GM23338 (cell line): ENCODE data around the gene MYT1. TPM values are rescaled to one million over a fixed set of nuclear protein-coding genes. Genes with fewer than 3 reads are reported as not detected.
A peak's percentile ranks its signal among the peaks of the same experiment; 100 is the strongest.

ENCODE experiments used
- ATAC-seq: fragments of 200-7000 bp; cut with Tn5 transposase; 3 replicates; pipeline ENCODE4 v1.9.1; 2020
- DNase-seq: peaks from one replicate; pipeline ENCODE4 v3.0.0-alpha.2; 2015; ENCODE audit warnings: low spot score
- H2AFZ ChIP-seq: fragments of 200-600 bp; sonication (generic); 2 replicates; pipeline ENCODE4 v1.8.0; 2016; ENCODE audit warnings: antibody characterized with exemption, mild to moderate bottlenecking, moderate library complexity
- H3F3A ChIP-seq: fragments of 200-600 bp; sonication (generic); replicated peaks from 2 replicates; pipeline ENCODE4 v1.8.0; 2017; ENCODE audit warnings: antibody characterized with exemption, mixed run types, low read depth
- H3K27ac ChIP-seq: fragments of 200-600 bp; sonication (generic); 2 replicates; pipeline ENCODE4 v1.6.1; 2016; ENCODE audit warnings: low read depth
- H3K27me3 ChIP-seq: fragments of 200-600 bp; sonication (generic); 2 replicates; pipeline ENCODE4 v1.8.0; 2016; ENCODE audit warnings: mild to moderate bottlenecking, mixed run types, moderate library complexity; ENCODE audit not compliant: insufficient read depth
- H3K36me3 ChIP-seq: fragments of 200-600 bp; sonication (generic); 2 replicates; pipeline ENCODE4 v1.8.0; 2016; ENCODE audit warnings: mild to moderate bottlenecking; ENCODE audit not compliant: insufficient read depth
- H3K4me1 ChIP-seq: fragments of 200-600 bp; sonication (generic); 2 replicates; pipeline ENCODE4 v1.8.0; 2016; ENCODE audit warnings: mild to moderate bottlenecking, moderate library complexity; ENCODE audit not compliant: insufficient read depth
- H3K4me2 ChIP-seq: fragments of 200-600 bp; sonication (generic); 2 replicates; pipeline ENCODE4 v1.7.1; 2017; ENCODE audit warnings: mixed run types
- H3K4me3 ChIP-seq: fragments of 200-600 bp; sonication (generic); 2 replicates; pipeline ENCODE4 v1.6.1; 2016; ENCODE audit warnings: mixed run types
- H3K79me2 ChIP-seq: fragments of 200-600 bp; sonication (generic); replicated peaks from 2 replicates; pipeline ENCODE4 v1.8.0; 2017; ENCODE audit warnings: mild to moderate bottlenecking; ENCODE audit not compliant: insufficient read depth
- H3K9me2 ChIP-seq: fragments of 200-600 bp; sonication (generic); 2 replicates; pipeline ENCODE4 v1.8.0; 2017; ENCODE audit not compliant: insufficient read depth
- H4K20me1 ChIP-seq: fragments of 200-600 bp; sonication (generic); replicated peaks from 2 replicates; pipeline ENCODE4 v1.8.0; 2017; ENCODE audit warnings: mild to moderate bottlenecking; ENCODE audit not compliant: insufficient read depth
- H3K27ac Mint-ChIP-seq: 2 replicates; pipeline ENCODE4 v1.8.0; 2020; ENCODE audit warnings: inconsistent platforms, mild to moderate bottlenecking, moderate library complexity, mixed read lengths
- H3K27me3 Mint-ChIP-seq: 3 replicates; pipeline ENCODE4 v1.8.0; 2022; ENCODE audit warnings: low read depth, mild to moderate bottlenecking, moderate library complexity, mixed read lengths, inconsistent platforms; ENCODE audit not compliant: insufficient read depth, poor library complexity
- H3K36me3 Mint-ChIP-seq: 3 replicates; pipeline ENCODE4 v1.8.0; 2021; ENCODE audit warnings: low read depth, mild to moderate bottlenecking, inconsistent platforms, moderate library complexity, mixed read lengths
- H3K4me1 Mint-ChIP-seq: 3 replicates; pipeline ENCODE4 v1.8.0; 2020; ENCODE audit warnings: mild to moderate bottlenecking, inconsistent platforms, mixed read lengths
- H3K4me3 Mint-ChIP-seq: 3 replicates; pipeline ENCODE4 v1.8.0; 2021; ENCODE audit warnings: moderate library complexity, mild to moderate bottlenecking, inconsistent platforms, mixed read lengths
- H3K9me3 Mint-ChIP-seq: 3 replicates; pipeline ENCODE4 v1.8.0; 2020; ENCODE audit warnings: moderate library complexity, mild to moderate bottlenecking, inconsistent platforms, mixed read lengths
- CREB1 ChIP-seq: fragments of 250-450 bp; sonication (Bioruptor Pico); IDR thresholded peaks from 2 replicates; pipeline ENCODE4 v1.5.0; 2020; ENCODE audit warnings: low read depth, mild to moderate bottlenecking, moderate library complexity
- CTCF ChIP-seq, 2 experiments: fragments of 200-600 bp in 1 of 2; sonication (generic) in 1 of 2; conservative IDR thresholded peaks; 2 replicates each; pipeline versions ENCODE4 v1.5.1 to v1.6.1; 2016 to 2017; ENCODE audit warnings: antibody characterized with exemption in 2 of 2, low read depth in 2 of 2, mild to moderate bottlenecking in 2 of 2, moderate library complexity in 1 of 2
- NANOG ChIP-seq: IDR thresholded peaks from 2 replicates; pipeline ENCODE4 v1.6.1; 2016; ENCODE audit warnings: antibody characterized with exemption, borderline replicate concordance
- POLR2AphosphoS5 ChIP-seq: IDR thresholded peaks from 2 replicates; pipeline ENCODE4 v1.6.1; 2016; ENCODE audit warnings: antibody characterized with exemption, low read depth
- STAT1 ChIP-seq: IDR thresholded peaks from one replicate; pipeline ENCODE4 v1.6.1; 2016; ENCODE audit warnings: antibody characterized with exemption; ENCODE audit not compliant: unreplicated experiment
- ZNF114 ChIP-seq: fragments of 250-450 bp; sonication (Bioruptor Pico); IDR thresholded peaks from 2 replicates; pipeline ENCODE4 v1.5.0; 2020; ENCODE audit warnings: mild to moderate bottlenecking, moderate library complexity
- polyA plus RNA-seq: library from polyadenylated mRNA; unstranded; fragments of >200 nt; fragmentation: Nextera tagmentation; extraction: Ambion mirVana; gene quantifications from 2 replicates; pipeline ENCODE4 v1.2.1, GENCODE V29; 2016
- total RNA-seq: library from RNA; depleted of rRNA; stranded (reverse); fragments of >200 nt; shearing (Covaris generic); gene quantifications from 2 replicates; pipeline ENCODE4 v1.2.3, GENCODE V29; 2014
- TF ChIP-seq, protein P1 (sequence below): IDR thresholded peaks from 2 replicates; pipeline ENCODE4 v1.6.1; 2016; ENCODE audit warnings: antibody characterized with exemption
- TF ChIP-seq, protein P2 (sequence below): IDR thresholded peaks from one replicate; pipeline ENCODE4 v1.6.1; 2018; ENCODE audit warnings: antibody characterized with exemption; ENCODE audit not compliant: unreplicated experiment
- TF ChIP-seq, protein P3 (sequence below): fragments of 250-450 bp; sonication (Bioruptor Pico); IDR thresholded peaks from 2 replicates; pipeline ENCODE4 v1.5.0; 2020; ENCODE audit warnings: mild to moderate bottlenecking, moderate library complexity

The MYT1 gene
- total and polyA plus RNA-seq, 2 experiments from 2014 or later = 0.83 to 1.6 TPM

GRCh38 chr20:64173116-64173515, 8.9 kb downstream of the MYT1 start (continued):
- TF ChIP-seq, protein P1, sequence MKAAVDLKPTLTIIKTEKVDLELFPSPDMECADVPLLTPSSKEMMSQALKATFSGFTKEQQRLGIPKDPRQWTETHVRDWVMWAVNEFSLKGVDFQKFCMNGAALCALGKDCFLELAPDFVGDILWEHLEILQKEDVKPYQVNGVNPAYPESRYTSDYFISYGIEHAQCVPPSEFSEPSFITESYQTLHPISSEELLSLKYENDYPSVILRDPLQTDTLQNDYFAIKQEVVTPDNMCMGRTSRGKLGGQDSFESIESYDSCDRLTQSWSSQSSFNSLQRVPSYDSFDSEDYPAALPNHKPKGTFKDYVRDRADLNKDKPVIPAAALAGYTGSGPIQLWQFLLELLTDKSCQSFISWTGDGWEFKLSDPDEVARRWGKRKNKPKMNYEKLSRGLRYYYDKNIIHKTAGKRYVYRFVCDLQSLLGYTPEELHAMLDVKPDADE = no peak

- Histone ChIP-seq H3K4me1 (peaks cover 15% of the 10 kb centered on the region; the same call in 1 of the 2 replicates), H3K27ac (peak overlapping the region; percentile 34; the same call in 1 of the 2 replicates), H3K4me2 (peak overlapping the region; percentile 58), H3K4me3 (peak overlapping the region; percentile 7), H3K79me2 (no peaks in the 10 kb centered on the region), H2AFZ (no peak overlapping the region), H3F3A (no peaks in the 10 kb centered on the region), H4K20me1 (no peaks in the 10 kb centered on the region), H3K9me2 (no peaks in the 10 kb centered on the region), H3K36me3 (no peaks in the 10 kb centered on the region), H3K27me3 (0 out of 2 replicates have a peak, but pooled peaks cover 7% of the 10 kb centered on the region)
- H3K36me3 Mint-ChIP-seq = peaks cover 13% of the 10 kb centered on the region
- peaks cover 9% of the 10 kb centered on the region; the same call in 2 of the 3 replicates for H3K9me3 Mint-ChIP-seq
- TF ChIP-seq, protein P1 = no peak
- TF ChIP-seq, protein P2, sequence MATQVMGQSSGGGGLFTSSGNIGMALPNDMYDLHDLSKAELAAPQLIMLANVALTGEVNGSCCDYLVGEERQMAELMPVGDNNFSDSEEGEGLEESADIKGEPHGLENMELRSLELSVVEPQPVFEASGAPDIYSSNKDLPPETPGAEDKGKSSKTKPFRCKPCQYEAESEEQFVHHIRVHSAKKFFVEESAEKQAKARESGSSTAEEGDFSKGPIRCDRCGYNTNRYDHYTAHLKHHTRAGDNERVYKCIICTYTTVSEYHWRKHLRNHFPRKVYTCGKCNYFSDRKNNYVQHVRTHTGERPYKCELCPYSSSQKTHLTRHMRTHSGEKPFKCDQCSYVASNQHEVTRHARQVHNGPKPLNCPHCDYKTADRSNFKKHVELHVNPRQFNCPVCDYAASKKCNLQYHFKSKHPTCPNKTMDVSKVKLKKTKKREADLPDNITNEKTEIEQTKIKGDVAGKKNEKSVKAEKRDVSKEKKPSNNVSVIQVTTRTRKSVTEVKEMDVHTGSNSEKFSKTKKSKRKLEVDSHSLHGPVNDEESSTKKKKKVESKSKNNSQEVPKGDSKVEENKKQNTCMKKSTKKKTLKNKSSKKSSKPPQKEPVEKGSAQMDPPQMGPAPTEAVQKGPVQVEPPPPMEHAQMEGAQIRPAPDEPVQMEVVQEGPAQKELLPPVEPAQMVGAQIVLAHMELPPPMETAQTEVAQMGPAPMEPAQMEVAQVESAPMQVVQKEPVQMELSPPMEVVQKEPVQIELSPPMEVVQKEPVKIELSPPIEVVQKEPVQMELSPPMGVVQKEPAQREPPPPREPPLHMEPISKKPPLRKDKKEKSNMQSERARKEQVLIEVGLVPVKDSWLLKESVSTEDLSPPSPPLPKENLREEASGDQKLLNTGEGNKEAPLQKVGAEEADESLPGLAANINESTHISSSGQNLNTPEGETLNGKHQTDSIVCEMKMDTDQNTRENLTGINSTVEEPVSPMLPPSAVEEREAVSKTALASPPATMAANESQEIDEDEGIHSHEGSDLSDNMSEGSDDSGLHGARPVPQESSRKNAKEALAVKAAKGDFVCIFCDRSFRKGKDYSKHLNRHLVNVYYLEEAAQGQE = no peak
- TF ChIP-seq, protein P3, sequence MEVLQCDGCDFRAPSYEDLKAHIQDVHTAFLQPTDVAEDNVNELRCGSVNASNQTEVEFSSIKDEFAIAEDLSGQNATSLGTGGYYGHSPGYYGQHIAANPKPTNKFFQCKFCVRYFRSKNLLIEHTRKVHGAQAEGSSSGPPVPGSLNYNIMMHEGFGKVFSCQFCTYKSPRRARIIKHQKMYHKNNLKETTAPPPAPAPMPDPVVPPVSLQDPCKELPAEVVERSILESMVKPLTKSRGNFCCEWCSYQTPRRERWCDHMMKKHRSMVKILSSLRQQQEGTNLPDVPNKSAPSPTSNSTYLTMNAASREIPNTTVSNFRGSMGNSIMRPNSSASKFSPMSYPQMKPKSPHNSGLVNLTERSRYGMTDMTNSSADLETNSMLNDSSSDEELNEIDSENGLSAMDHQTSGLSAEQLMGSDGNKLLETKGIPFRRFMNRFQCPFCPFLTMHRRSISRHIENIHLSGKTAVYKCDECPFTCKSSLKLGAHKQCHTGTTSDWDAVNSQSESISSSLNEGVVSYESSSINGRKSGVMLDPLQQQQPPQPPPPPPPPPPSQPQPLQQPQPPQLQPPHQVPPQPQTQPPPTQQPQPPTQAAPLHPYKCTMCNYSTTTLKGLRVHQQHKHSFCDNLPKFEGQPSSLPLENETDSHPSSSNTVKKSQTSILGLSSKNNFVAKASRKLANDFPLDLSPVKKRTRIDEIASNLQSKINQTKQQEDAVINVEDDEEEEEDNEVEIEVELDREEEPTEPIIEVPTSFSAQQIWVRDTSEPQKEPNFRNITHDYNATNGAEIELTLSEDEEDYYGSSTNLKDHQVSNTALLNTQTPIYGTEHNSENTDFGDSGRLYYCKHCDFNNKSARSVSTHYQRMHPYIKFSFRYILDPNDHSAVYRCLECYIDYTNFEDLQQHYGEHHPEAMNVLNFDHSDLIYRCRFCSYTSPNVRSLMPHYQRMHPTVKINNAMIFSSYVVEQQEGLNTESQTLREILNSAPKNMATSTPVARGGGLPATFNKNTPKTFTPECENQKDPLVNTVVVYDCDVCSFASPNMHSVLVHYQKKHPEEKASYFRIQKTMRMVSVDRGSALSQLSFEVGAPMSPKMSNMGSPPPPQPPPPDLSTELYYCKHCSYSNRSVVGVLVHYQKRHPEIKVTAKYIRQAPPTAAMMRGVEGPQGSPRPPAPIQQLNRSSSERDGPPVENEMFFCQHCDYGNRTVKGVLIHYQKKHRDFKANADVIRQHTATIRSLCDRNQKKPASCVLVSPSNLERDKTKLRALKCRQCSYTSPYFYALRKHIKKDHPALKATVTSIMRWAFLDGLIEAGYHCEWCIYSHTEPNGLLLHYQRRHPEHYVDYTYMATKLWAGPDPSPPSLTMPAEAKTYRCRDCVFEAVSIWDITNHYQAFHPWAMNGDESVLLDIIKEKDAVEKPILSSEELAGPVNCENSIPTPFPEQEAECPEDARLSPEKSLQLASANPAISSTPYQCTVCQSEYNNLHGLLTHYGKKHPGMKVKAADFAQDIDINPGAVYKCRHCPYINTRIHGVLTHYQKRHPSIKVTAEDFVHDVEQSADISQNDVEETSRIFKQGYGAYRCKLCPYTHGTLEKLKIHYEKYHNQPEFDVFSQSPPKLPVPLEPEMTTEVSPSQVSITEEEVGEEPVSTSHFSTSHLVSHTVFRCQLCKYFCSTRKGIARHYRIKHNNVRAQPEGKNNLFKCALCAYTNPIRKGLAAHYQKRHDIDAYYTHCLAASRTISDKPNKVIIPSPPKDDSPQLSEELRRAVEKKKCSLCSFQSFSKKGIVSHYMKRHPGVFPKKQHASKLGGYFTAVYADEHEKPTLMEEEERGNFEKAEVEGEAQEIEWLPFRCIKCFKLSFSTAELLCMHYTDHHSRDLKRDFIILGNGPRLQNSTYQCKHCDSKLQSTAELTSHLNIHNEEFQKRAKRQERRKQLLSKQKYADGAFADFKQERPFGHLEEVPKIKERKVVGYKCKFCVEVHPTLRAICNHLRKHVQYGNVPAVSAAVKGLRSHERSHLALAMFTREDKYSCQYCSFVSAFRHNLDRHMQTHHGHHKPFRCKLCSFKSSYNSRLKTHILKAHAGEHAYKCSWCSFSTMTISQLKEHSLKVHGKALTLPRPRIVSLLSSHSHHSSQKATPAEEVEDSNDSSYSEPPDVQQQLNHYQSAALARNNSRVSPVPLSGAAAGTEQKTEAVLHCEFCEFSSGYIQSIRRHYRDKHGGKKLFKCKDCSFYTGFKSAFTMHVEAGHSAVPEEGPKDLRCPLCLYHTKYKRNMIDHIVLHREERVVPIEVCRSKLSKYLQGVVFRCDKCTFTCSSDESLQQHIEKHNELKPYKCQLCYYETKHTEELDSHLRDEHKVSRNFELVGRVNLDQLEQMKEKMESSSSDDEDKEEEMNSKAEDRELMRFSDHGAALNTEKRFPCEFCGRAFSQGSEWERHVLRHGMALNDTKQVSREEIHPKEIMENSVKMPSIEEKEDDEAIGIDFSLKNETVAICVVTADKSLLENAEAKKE = no peak
- TF ChIP-seq POLR2AphosphoS5 (no peak), NANOG (no peak), CTCF (conservative IDR thresholded peaks at IDR 0.05; ENCODE audit: low read depth in 2 of 2) (no peak), STAT1 (no peak), CREB1 (CRISPR knock-in tag) (no peak), ZNF114 (CRISPR knock-in tag) (no peak)
- H3K27me3 Mint-ChIP-seq = peaks cover 38% of the 10 kb centered on the region
- peaks cover 22% of the 10 kb centered on the region for H3K4me1 Mint-ChIP-seq
- H3K27ac Mint-ChIP-seq = no peak overlapping the region
- no peak for DNase-seq
- peak; percentile 87 for ATAC-seq
- peak overlapping the region; percentile 60 for H3K4me3 Mint-ChIP-seq
Measured at GRCh38 chr20:64176551-64176950, 12.3 kb downstream of the MYT1 start.
